Stimulated activated CD8-positive, alpha-beta memory T cell treated with anti-CD3 and anti-CD28 coated beads, Interleukin-15, amount 100 ng/mL, for 24 hours (primary cell): Measurements from ENCODE around the gene ALDOB.
"Not testable (repeated sequence)": the region's sequence is repeated elsewhere in the genome, so short reads cannot be mapped to it uniquely, and the experiment has no call there.

Source experiments
- DNase-seq: peaks from one replicate; pipeline ENCODE4 v3.0.0-alpha.2; 2020; ENCODE audit warnings: low read depth

ALDOB gene

GRCh38 chr9:101421653-101422065, 13.9 kb downstream of the ALDOB start:
- no peak for DNase-seq

GRCh38 chr9:101419863-101420262, 15.7 kb downstream of the ALDOB start:
- no peak for DNase-seq

DNA sequence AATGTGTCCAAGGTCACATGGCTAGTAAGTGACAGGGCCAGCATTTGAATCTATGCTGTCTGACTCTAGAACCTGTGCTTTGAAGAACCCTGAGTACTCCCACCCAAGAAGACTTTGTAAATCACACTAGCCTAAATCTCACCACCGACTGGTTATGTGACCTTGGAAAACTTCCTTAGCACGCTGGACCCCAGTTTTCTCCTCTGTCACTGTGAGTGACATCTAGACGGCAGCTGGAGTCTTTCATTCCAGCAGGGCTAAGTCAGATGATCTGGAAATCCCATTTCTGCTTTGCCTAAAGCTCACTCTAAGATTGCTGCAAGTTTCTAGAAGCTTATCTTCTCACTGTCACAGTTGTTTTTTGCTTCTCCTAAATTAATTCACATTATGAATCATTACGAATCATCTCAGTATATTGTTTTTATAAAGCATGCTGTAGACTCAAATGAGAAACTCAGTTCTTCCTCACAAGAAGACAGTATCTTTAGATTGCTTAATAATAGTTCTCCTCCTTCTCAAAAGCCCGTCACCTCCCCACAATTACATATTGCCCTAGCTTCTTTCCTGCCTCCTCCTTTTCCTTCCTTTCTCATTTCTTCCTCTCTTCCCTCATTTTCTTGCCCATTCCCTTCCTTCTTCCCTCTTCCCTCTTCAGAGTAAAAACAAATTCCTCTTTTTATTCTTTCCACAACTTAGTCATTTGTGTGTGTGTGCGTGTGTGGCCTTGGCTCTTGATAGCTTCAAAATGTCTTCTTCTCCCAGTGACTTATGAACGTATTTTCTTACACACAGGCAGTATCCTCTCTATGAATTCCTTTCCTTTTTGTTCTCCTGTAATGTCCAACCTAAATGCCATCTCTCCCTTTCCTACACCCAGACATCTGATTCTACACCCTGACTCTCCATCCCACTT, 16.8 kb downstream of the ALDOB start:
- DNase-seq = no peak

- no peak for DNase-seq
These were observed 17.6 kb downstream of the ALDOB start for GRCh38 chr9:101417977-101418376.

- DNase-seq = no peak
These were observed 18.2 kb downstream of the ALDOB start for GRCh38 chr9:101417389-101417788.

- DNase-seq = no peak
These were observed 20.0 kb downstream of the ALDOB start for GRCh38 chr9:101415578-101415977.

DNA sequence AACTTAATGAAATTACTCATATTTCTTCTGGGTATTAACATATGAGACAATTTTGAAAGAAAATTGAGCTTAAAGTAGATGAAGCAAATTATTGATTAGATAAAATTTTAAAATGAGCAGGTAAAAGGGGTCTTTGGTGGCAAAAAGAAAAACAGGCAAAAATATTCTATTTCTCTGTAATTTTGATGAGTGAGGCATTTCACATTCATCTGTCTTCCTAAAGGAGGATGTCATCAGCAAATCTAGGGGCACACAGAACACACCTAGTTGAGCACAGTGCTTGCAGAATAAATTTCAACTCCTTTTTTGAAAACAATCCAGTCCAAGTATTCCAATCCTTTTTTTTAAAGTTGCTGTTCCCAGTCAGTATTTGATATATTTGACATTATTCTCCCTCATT, 20.7 kb downstream of the ALDOB start:
- DNase-seq = no peak

GRCh38 chr9:101409079-101409477, 26.5 kb downstream of the ALDOB start:
- no peak for DNase-seq

- no peak for DNase-seq
These were observed 27.0 kb downstream of the ALDOB start for GRCh38 chr9:101408374-101409078.

- DNase-seq = no peak
These were observed 31.9 kb downstream of the ALDOB start for GRCh38 chr9:101403516-101404285.

GRCh38 chr9:101400120-101400519, 35.5 kb downstream of the ALDOB start:
- no peak for DNase-seq

GRCh38 chr9:101399643-101399970, 36.0 kb downstream of the ALDOB start:
- DNase-seq = no peak

DNA sequence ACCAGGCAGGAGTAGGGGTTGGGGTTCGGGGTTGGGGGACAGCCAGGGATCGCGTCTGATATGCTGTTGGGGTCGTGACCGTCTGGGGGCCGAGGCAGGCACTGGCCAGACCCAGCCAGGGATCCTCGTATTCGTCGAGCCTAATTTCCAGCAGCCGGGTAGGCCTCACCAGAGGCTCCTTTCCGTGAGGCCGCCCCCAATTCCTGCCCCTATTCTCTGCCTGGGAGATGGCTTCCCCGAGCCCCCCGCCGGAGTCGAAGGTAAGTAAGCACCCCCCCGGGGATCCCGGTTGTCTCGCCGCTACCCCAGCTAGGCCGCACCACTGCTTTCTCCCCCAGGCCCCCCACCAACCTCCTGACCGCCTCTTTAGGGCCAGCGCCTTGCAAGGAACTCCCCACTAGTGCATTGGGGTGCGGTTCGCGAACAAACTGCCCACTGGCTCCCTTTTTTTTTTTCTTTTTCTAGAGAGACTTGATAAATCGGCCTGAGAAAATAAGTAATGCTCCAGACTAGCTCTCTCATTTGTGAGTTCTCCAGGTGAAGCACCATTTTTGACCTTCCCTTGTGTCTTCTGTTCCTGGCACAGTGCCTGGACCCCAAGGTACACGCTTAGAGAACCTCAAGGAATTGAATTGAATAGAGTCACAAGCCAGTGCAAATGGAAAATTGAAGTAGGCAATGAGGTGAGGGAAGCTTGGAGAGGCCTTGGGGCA, 36.5 kb downstream of the ALDOB start:
- DNase-seq = no peak

GRCh38 chr9:101398068-101398929, 37.3 kb downstream of the ALDOB start, which contains the start of the genes MRPL50 and ZNF189:
Gene MRPL50, minus strand, starts transcription at chr9:101398618. Its CDS starts 26 bp downstream, at chr9:101398592.
Gene ZNF189, plus strand, starts transcription at chr9:101398851. Its CDS starts 306 bp downstream, at chr9:101399157.
- DNase-seq = peak; percentile 80

GRCh38 chr9:101397746-101398067, 37.9 kb downstream of the ALDOB start:
- no peak for DNase-seq

DNA sequence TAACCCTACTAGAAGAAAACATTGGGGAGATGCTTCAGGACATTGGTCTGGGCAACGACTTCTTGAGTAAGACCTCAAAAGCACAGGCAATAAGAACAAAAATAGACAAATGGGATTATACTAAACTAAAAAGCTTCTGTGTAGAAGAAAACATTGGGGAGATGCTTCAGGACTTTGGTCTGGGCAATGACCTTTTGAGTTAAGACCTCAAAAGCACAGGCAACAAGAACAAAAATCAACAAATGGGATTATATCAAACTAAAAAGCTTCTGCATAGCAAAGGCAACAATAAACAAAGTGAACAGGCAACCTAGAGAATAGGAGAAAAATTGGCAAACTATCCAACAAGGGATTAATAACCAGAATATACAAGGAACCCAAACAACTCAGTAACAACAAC, 40.9 kb downstream of the ALDOB start:
- no peak for DNase-seq

GRCh38 chr9:101393135-101393534, 42.4 kb downstream of the ALDOB start:
- no peak for DNase-seq

DNA sequence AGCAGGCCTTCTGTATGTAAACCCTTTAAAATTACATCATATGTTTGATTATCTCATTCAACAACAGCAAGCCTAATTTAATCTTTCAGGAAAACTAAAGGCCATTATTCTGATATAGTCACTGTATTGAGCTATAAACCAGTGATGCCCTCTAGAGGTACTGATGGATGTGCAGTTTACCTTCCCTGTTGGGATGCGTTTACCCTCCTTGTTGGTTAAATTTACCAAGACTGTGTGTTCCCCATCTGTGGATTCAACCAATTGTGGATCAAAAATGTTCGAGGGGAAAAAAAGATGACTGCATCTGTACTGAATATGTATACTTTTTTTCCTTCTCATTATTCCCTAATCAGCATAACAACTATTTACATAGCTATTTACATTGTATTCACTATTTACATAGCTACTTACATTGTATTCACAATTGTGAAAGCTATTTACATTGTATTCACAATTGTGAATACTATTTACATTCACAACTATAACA, 47.0 kb downstream of the ALDOB start:
- DNase-seq = no peak

DNA sequence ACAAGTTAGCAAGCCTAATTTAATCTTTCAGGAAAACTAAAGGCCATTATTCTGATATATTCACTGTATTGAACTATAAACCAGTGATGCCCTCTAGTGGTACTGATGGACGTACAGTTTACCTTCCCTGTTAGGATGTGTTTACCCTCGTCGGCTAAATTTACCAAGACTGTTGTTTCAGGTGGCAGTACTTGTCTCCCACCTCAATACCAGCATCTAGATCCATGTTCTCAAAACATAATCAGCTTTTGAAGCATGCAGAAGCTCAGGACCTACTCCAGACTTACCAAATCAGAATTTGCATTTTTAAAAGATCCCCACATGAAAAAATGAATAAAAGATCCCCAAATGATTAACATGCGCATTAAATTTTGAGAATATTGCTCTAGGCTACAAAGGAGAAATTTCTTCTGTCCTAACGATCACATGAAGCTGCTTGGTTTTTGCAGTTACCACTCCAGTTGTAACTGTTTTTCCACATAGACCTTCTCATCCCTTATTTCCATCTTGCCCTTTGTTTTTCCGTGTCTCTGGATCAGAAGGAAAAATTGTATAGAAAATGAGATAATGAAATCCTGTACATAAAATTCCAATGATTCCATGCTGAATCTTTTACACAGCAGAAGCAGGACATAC, 47.6 kb downstream of the ALDOB start:
- DNase-seq = no peak

DNA sequence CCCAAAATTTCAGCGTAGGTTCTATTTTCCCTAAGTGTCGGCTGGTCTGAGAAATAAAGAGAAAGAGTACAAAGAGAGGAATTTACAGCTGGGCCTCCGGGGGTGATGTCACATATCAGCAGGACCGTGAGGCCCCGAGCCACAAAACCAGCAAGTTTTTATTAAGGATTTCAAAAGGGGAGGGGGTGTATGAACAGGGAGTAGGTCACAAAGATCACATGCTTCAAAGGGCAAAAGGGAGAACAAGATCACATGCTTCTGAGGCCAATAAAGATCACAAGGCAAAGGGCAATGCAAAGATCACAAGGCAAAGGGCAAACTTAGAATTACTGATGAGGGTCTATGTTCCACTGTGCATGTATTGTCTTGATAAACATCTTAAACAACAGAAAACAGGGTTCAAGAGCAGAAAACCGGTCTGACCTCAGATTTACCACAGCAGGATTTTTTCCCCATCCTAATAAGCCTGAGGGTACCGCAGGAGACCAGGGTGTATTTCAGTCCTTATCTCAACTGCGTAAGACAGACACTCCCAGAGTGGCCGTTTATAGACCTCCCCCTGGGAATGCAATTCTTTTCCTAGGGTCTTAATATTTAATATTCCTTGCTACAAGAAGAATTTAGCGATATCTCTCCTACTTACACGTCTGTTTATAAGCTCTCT, 50.6 kb downstream of the ALDOB start, which contains the start of gene BAAT:
TSS of gene BAAT (minus strand) at position 134 of the 664 bp plus-strand sequence. CDS start 13,602 bp downstream, outside the sequence.
- not testable (repeated sequence) for DNase-seq
